ENCODE results near the gene RIPOR3. TPM values are rescaled to one million over a fixed set of nuclear protein-coding genes. Genes with fewer than 3 reads are reported as not detected.
A peak's percentile ranks its signal among the peaks of the same experiment; 100 is the strongest.

The RIPOR3 gene
- polyA plus RNA-seq, 1 donor (not counting 4 experiments of a cell fraction or from before 2014, with no cell fraction given), result 0.10 TPM

- Histone ChIP-seq H3K27ac (ENCODE audit: control insufficient read depth, insufficient read depth, low read length) (no peak overlapping the region), H2AFZ (ENCODE audit: control insufficient read depth, low read length) (no peak overlapping the region), H3K9ac (ENCODE audit: control insufficient read depth, extremely low read depth, insufficient read depth, low read length) (no peak overlapping the region), H3K79me2 (ENCODE audit: control insufficient read depth, insufficient read depth, low read length) (no peaks in the 10 kb centered on the region), H3K27me3 (ENCODE audit: control insufficient read depth, extremely low read depth, insufficient read depth, low read length) (no peaks in the 10 kb centered on the region), H3K4me1 (ENCODE audit: control insufficient read depth, extremely low read depth, insufficient read depth, low read length) (peaks cover 14% of the 10 kb centered on the region), H3K36me3 (ENCODE audit: control insufficient read depth in 2 of 2, extremely low read depth in 1 of 2, insufficient read depth in 2 of 2, low read length in 2 of 2) (peaks cover 22 to 29% of the 10 kb centered on the region in 2 experiments), H3K9me1 (ENCODE audit: control insufficient read depth, extremely low read depth, insufficient read depth, low read length) (peaks cover 4% of the 10 kb centered on the region), H3K9me3 (ENCODE audit: control insufficient read depth, low read depth, low read length) (no peaks in the 10 kb centered on the region), H3K4me2 (ENCODE audit: control insufficient read depth, extremely low read depth, insufficient read depth, low read depth, low read length) (no peak overlapping the region), H4K20me1 (ENCODE audit: control insufficient read depth, extremely low read depth, insufficient read depth, low read length) (peaks cover 7% of the 10 kb centered on the region), H3K4me3 (ENCODE audit: control insufficient read depth in 2 of 3, extremely low read depth in 1 of 3, insufficient read depth in 2 of 3, low read depth in 1 of 3, low read length in 3 of 3) (no peak overlapping the region)
- dilution Hi-C loops (cut with MboI; ENCODE audit: extremely low pct_ligation_motif_present, low sequenced_read_pairs), result no loop called here
- peak; percentile 5 for FAIRE-seq
- TF ChIP-seq CTCF (optimal IDR thresholded peaks at IDR 0.05 in 1 of 3, IDR thresholded peaks at IDR 0.05 in 1 of 3, conservative IDR thresholded peaks at IDR 0.05 in 1 of 3; ENCODE audit: extremely low read depth in 1 of 3, insufficient read depth in 2 of 3, low read length in 3 of 3) (peak; percentile 97 to 100 (median 99)), EZH2 (IDR thresholded peaks at IDR 0.05; ENCODE audit: low read length) (no peak)
- DNase-seq (ENCODE audit: low read depth, low spot score), result peak; percentile 55
Observed at GRCh38 chr20:50588034-50588736, 103.2 kb downstream of the RIPOR3 start.

GRCh38 chr20:50587291-50587961 is 103.9 kb downstream of the RIPOR3 start:
- Histone ChIP-seq H2AFZ (ENCODE audit: control insufficient read depth, low read length) (no peak overlapping the region), H3K9ac (ENCODE audit: control insufficient read depth, extremely low read depth, insufficient read depth, low read length) (no peak overlapping the region), H3K9me1 (ENCODE audit: control insufficient read depth, extremely low read depth, insufficient read depth, low read length) (peaks cover 4% of the 10 kb centered on the region), H3K4me3 (ENCODE audit: control insufficient read depth in 2 of 3, extremely low read depth in 1 of 3, insufficient read depth in 2 of 3, low read depth in 1 of 3, low read length in 3 of 3) (no peak overlapping the region), H3K4me2 (ENCODE audit: control insufficient read depth, extremely low read depth, insufficient read depth, low read depth, low read length) (no peak overlapping the region), H3K27ac (ENCODE audit: control insufficient read depth, insufficient read depth, low read length) (peak overlapping the region; percentile 2), H3K9me3 (ENCODE audit: control insufficient read depth, low read depth, low read length) (no peaks in the 10 kb centered on the region), H3K4me1 (ENCODE audit: control insufficient read depth, extremely low read depth, insufficient read depth, low read length) (peaks cover 14% of the 10 kb centered on the region), H4K20me1 (ENCODE audit: control insufficient read depth, extremely low read depth, insufficient read depth, low read length) (peaks cover 7% of the 10 kb centered on the region), H3K36me3 (ENCODE audit: control insufficient read depth in 2 of 2, extremely low read depth in 1 of 2, insufficient read depth in 2 of 2, low read length in 2 of 2) (peaks cover 27 to 29% of the 10 kb centered on the region in 2 experiments), H3K27me3 (ENCODE audit: control insufficient read depth, extremely low read depth, insufficient read depth, low read length) (no peaks in the 10 kb centered on the region), H3K79me2 (ENCODE audit: control insufficient read depth, insufficient read depth, low read length) (no peaks in the 10 kb centered on the region)
- no peak for FAIRE-seq
- DNase-seq (ENCODE audit: low read depth, low spot score), result peak; percentile 21
- dilution Hi-C loops (cut with MboI; ENCODE audit: extremely low pct_ligation_motif_present, low sequenced_read_pairs), result no loop called here
- TF ChIP-seq CTCF (optimal IDR thresholded peaks at IDR 0.05 in 1 of 3, IDR thresholded peaks at IDR 0.05 in 1 of 3, conservative IDR thresholded peaks at IDR 0.05 in 1 of 3; ENCODE audit: extremely low read depth in 1 of 3, insufficient read depth in 2 of 3, low read length in 3 of 3) (no peak), EZH2 (IDR thresholded peaks at IDR 0.05; ENCODE audit: low read length) (no peak)
